NOMO-1 (cell line): ENCODE measurements around the gene CENPP.
"Not testable (repeated sequence)": the region's sequence is repeated elsewhere in the genome, so short reads cannot be mapped to it uniquely, and the experiment has no call there.

ENCODE experiments used
- DNase-seq, 2 experiments: peaks; one replicate each; lab custom pipeline; 2025; ENCODE audit not compliant: unreplicated experiment in 2 of 2; lab: John Stamatoyannopoulos, UW

Gene CENPP

GRCh38 chr9:92610470-92611420 is 285.0 kb downstream of the CENPP start:
- no peak for DNase-seq

DNA sequence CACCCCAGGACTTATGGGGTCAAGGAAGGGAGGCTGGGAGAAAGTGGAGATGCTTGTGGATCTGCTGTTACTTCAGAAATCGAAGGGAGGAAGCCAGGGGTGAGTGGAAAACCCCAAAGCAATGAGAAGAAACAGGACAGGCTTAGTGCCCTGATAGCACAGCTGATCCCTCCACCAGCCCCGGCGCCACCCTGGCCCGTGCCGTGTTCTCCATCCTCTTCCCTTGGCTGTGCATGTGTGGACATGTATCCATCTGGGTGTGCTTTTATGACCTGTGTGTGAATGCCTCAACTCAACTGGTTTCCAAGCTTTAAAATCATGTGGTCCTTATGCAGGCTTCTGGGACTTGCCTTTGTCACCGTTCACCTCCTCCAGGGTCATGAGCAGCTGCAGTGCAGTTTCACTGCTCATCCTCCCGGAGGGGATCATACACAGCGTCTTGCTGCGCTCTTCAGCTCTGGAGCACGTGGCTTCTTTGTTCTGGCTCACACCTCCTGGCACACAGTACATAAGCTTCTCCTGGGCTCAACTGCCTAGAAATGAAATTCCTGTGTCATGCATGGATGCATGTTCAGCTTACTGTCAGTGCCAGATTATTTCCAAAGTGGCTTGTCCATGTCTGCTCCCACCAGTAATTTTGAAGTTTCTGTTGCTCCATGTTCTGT is 286.0 kb downstream of the CENPP start:
- DNase-seq = no peak

DNA sequence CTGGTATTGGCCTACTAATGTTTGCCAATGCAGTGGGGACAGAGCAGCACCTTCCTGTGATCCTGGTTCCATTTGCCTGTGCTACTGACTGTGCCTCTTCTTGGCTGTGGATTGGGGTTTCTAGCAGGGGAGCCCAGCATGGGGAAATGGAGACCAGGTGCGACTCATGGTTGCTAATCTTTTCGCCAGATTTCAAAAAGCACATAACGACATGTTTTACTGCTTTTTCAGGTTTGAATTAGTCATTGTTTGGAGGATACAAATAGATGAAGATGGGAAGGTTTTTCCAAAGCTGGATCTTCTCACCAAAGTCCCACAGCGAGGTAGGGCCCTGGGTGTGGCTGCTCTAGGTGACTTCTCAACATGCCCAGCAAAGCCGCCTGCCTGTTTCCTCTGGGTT is 286.5 kb downstream of the CENPP start:
- no peak for DNase-seq

DNA sequence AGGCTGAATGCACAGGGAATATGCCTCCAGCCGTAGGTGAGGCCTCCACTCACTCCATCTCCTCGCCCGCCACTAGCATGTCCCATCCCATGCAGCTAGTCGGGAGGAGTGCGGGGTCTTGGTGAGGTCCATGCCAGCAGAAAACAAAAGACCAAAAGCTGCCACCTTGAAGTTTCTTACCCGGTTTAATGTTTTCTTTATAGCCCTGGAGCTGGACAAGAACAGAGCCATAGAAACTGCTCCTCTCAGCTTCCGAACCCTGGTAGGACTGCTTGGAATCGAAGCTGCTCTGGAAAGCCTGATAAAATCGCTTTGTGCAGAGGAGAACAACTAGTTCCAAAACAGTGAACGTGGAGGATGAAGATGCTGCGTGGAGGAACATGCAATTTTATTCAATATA is 287.1 kb downstream of the CENPP start:
- DNase-seq = no peak

GRCh38 chr9:92613268-92614122 is 287.7 kb downstream of the CENPP start:
- no peak for DNase-seq

GRCh38 chr9:92614123-92614510 is 288.4 kb downstream of the CENPP start:
- no peak for DNase-seq

DNA sequence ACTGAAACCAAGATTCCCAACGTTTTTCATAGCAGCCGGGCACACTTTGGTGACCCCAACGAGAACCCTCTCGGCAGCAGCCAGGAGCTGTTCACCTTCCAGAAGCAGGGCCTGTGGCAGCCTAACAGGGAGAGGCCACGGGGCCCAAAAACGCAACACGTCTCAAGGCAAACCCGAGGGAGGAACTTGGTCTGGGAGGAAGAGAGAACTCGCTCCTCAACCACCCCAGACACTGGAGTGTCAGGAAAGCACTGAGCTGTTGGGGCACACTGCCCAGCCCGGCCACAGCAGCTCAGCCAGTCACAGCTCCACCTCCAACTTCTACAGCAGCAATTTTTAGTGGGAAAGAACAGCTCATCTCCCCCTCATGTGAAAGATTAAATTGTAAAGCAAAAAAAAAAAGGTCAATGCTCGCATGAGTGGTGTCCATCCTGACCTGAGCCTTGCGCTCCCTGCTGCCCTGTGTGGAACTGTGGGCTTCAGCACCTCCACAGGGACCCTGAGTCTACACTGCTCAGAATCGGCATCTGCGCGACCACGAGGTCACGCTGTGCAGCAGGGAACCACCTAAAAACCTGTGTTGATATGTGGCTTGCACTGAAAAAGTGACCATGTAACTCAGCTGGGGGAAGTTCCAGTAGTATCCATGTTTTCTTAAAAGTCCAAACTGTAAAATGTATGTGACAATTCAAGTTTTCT is 289.2 kb downstream of the CENPP start:
- DNase-seq = no peak

DNA sequence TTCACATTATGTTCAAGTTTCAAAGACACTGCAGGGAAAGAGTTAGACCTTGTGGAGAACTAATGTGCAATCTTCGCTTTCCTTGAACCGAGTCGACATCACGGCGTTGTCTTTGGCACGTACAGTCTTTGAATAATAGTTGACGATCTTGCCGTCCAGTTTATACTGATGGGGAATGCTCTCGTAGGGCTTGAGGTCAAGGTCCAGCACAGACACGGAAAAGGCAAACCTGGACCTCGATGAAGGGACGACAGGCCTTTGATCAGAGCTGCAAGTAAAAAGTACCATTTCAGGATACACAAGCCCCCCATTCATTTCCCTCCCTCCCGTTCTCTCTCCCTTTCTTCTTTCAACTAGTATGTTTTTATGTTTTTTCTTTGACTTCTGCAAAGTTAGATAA is 290.0 kb downstream of the CENPP start:
- DNase-seq = no peak

- no peak for DNase-seq
Measured at GRCh38 chr9:92616199-92616641, 290.5 kb downstream of the CENPP start.

DNA sequence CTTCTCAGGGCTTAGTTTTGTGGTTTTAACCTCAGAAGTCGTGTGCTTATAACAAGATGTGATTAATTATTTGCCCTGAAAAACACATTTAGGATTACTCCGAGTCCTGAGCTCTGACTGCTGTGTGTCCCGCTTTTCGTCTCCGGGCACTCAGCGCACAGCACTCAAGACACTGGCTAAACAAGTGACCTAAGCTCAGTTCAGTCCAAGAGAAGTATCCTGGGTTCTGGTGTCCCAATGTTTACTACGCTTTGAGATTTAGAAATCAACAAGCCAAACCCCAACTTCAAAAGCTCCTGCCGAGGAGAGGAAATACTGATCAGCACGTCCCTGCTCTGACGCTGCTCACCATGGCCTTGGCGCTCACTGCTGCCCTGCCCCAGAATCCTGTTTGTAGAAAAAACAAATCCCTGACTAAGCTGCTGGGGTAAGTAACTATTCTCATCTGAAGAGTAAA is 290.9 kb downstream of the CENPP start:
- no peak for DNase-seq

- no peak for DNase-seq
Measured at GRCh38 chr9:92617195-92617813, 291.6 kb downstream of the CENPP start.

DNA sequence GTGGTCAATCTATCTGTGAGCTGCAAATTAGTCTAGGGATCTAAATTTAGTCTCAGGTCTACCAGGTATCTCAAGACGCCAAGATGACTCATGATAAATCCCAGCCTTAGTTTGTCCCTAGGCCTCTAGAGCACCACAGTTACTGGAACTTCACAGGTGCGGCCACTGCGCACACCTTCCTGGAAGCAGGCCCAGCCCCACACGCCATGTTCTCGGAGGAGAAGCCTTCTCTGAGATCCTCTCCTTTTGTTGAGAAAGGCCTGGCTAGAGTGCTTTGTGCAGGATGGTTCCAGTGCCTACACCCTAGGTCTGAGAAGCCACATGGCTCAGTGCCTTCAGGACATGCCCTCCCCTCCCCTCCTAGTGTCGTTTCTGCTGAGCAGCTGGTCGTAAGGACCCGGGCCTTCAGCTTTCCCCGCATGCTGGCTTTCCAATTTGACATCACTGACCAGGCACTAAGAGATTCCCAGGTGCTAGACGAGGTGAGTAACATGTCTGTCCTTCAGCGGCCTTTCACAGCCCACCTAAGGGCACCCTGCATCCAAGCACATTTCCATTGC is 292.3 kb downstream of the CENPP start:
- DNase-seq = no peak

GRCh38 chr9:92618633-92619225 is 293.0 kb downstream of the CENPP start:
- DNase-seq = no peak

DNA sequence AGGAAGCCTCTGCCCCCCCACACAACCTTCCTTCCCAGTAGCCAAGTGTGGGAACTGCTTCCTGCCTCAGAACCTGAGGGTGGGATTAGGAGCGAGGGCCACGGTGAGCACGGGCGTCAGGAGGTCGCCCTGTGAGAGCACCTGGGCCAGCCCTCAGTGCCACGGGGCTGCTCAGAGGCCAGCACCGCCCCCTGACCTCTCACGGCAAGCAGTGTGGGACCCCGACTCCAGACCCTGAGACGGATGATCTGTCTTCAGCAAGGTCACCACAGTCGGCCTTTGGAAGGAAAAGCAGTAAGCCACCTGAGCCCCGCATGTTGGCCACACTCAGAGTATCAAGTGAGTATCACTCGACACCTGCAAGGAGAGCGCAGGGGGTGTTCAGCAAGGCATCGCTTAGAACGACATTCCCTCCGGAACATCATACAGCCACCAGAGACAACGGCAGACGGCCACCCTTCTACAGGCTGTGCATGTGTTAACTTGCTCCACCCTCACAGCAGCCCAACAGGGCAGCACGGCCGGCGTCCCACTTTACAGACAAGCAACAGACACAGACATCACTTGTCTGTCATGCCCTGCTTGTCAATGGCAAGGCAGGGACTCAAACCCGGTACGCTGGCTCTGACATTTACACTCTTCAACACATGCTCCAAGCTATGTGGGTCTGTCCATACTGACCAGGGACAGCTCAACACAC is 294.0 kb downstream of the CENPP start:
- DNase-seq = no peak

GRCh38 chr9:92620845-92621244 is 295.1 kb downstream of the CENPP start:
- no peak for DNase-seq

GRCh38 chr9:92623936-92624335 is 298.2 kb downstream of the CENPP start:
- DNase-seq = not testable (repeated sequence)

DNA sequence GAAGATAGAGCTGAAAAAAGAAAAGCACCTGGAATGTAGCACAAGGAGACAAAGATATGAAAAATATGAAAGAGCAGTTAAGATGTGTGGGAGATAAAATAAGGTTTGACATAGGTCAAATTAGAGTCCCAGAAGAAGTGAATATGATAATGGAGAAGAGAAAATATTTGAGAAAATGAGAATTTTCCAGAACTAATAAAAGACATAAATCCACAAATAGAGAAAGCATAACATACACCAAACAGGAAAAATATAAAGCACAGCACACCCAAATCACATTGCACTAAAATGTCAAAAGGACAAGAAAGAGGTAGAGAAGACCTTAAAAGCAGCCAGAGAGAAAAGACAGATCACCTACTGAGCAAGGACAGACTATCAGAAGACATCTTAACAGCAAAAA is 300.7 kb downstream of the CENPP start:
- no peak for DNase-seq

DNA sequence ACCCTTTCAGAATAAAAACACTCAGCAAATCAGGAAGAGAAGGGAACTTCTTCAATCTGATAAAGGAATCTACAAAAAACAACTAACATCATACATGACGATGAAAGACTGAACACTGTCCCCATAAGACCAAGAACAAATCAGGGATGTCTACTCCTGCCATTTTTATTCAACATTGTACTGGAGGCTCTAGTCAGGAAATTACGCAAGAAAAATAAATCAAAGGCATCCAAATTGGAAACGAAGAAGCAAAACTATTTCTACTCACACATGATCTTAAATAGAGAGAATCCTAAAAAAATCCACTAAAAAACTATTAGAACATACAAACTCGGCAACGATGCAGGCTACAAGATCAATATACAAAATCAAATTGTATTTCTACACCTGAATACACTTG is 301.9 kb downstream of the CENPP start:
- no peak for DNase-seq
